ENCODE results near the gene C11orf42.

C11orf42 gene

GRCh38 chr11:6216501-6216900 is 11.1 kb downstream of the C11orf42 start:
- DNase-seq (ENCODE audit: low read depth), result no peak
- no peak overlapping the region for H3K4me3 ChIP-seq (ENCODE audit: low read depth, low read length)
- no peak for TF ChIP-seq POLR2A (IDR thresholded peaks at IDR 0.05; ENCODE audit: extremely low read depth, insufficient read length)
- no peak for TF ChIP-seq CTCF (IDR thresholded peaks at IDR 0.05; ENCODE audit: low read depth, low read length)
- no peak for TF ChIP-seq MYC (IDR thresholded peaks at IDR 0.05; ENCODE audit: low read depth, low read length)
- no peak for TF ChIP-seq MAX (IDR thresholded peaks at IDR 0.05; ENCODE audit: low read depth, low read length)

GRCh38 chr11:6217722-6218121 is 12.4 kb downstream of the C11orf42 start:
- TF ChIP-seq MAX (IDR thresholded peaks at IDR 0.05; ENCODE audit: low read depth, low read length) (no peak), MYC (IDR thresholded peaks at IDR 0.05; ENCODE audit: low read depth, low read length) (no peak), POLR2A (IDR thresholded peaks at IDR 0.05; ENCODE audit: extremely low read depth, insufficient read length) (no peak), CTCF (IDR thresholded peaks at IDR 0.05; ENCODE audit: low read depth, low read length) (no peak)

DNA sequence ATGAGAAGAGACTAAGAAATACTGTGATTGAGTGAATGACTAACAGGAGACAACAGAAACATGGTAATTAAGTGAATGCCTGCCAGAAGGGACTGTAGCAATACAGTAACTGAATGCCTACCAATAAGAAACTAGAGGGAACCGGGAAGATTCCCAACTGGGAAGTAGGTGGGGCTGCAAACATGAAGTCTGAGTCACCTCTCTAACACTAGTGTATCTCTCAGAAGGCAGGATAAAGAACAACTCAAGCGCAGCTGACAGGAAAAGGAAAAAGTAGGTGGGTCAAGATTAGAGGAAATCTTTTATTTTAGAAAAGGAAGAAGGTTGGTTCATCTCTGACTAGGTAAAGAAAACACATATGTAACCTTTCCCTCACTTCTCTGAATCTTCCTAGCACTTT is 14.0 kb downstream of the C11orf42 start:
- DNase-seq (ENCODE audit: low read depth), result no peak
- TF ChIP-seq CTCF (IDR thresholded peaks at IDR 0.05; ENCODE audit: low read depth, low read length), result no peak
- TF ChIP-seq MYC (IDR thresholded peaks at IDR 0.05; ENCODE audit: low read depth, low read length), result no peak
- no peak for TF ChIP-seq POLR2A (IDR thresholded peaks at IDR 0.05; ENCODE audit: extremely low read depth, insufficient read length)
- TF ChIP-seq MAX (IDR thresholded peaks at IDR 0.05; ENCODE audit: low read depth, low read length), result no peak
- no peak overlapping the region for H3K4me3 ChIP-seq (ENCODE audit: low read depth, low read length)

More at GRCh38 chr11:6217722-6218121, 12.4 kb downstream of the C11orf42 start:
- no peak overlapping the region for H3K4me3 ChIP-seq (ENCODE audit: low read depth, low read length)
- no peak for DNase-seq (ENCODE audit: low read depth)

DNA sequence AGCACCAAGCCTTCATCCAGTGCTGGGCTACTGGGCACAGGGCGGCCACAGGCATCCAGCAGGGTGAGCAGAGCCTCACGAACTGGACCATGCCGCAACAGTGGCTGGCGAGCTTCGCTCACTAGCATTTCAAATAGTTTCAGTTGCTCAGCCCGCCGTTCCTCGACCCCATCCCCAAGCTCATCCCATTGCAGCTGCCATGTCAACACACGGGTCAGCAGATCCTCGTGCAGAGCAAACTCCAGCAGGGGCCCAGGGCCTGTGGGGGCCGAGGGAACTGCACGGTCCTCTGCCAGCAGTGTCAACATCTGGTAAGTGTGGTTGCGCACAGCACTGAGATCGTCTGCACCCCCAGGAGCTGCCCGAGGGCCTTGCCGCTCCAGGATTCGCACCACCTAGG is 18.5 kb downstream of the C11orf42 start:
- TF ChIP-seq CTCF (IDR thresholded peaks at IDR 0.05; ENCODE audit: low read depth, low read length) (no peak), MAX (IDR thresholded peaks at IDR 0.05; ENCODE audit: low read depth, low read length) (no peak), POLR2A (IDR thresholded peaks at IDR 0.05; ENCODE audit: extremely low read depth, insufficient read length) (no peak), MYC (IDR thresholded peaks at IDR 0.05; ENCODE audit: low read depth, low read length) (no peak)
- DNase-seq (ENCODE audit: low read depth), result no peak
- no peak overlapping the region for H3K4me3 ChIP-seq (ENCODE audit: low read depth, low read length)

- no peak overlapping the region for H3K4me3 ChIP-seq (ENCODE audit: low read depth, low read length)
- TF ChIP-seq MYC (IDR thresholded peaks at IDR 0.05; ENCODE audit: low read depth, low read length) (no peak), POLR2A (IDR thresholded peaks at IDR 0.05; ENCODE audit: extremely low read depth, insufficient read length) (no peak), CTCF (IDR thresholded peaks at IDR 0.05; ENCODE audit: low read depth, low read length) (no peak), MAX (IDR thresholded peaks at IDR 0.05; ENCODE audit: low read depth, low read length) (no peak)
- no peak for DNase-seq (ENCODE audit: low read depth)
Measured at GRCh38 chr11:6224421-6224820, 19.1 kb downstream of the C11orf42 start.

GRCh38 chr11:6225024-6225423 is 19.7 kb downstream of the C11orf42 start:
- no peak for DNase-seq (ENCODE audit: low read depth)
- TF ChIP-seq POLR2A (IDR thresholded peaks at IDR 0.05; ENCODE audit: extremely low read depth, insufficient read length), result no peak
- no peak for TF ChIP-seq MYC (IDR thresholded peaks at IDR 0.05; ENCODE audit: low read depth, low read length)
- no peak for TF ChIP-seq MAX (IDR thresholded peaks at IDR 0.05; ENCODE audit: low read depth, low read length)
- no peak for TF ChIP-seq CTCF (IDR thresholded peaks at IDR 0.05; ENCODE audit: low read depth, low read length)
- H3K4me3 ChIP-seq (ENCODE audit: low read depth, low read length), result no peak overlapping the region
